ENCODE measurements around the gene ATXN10.

Gene ATXN10

GRCh38 chr22:45860201-45860600, 188.6 kb downstream of the ATXN10 start:
- no peak for DNase-seq (ENCODE audit: low read depth)

GRCh38 chr22:45861259-45861658, 189.6 kb downstream of the ATXN10 start:
- DNase-seq (ENCODE audit: low read depth) = no peak

DNA sequence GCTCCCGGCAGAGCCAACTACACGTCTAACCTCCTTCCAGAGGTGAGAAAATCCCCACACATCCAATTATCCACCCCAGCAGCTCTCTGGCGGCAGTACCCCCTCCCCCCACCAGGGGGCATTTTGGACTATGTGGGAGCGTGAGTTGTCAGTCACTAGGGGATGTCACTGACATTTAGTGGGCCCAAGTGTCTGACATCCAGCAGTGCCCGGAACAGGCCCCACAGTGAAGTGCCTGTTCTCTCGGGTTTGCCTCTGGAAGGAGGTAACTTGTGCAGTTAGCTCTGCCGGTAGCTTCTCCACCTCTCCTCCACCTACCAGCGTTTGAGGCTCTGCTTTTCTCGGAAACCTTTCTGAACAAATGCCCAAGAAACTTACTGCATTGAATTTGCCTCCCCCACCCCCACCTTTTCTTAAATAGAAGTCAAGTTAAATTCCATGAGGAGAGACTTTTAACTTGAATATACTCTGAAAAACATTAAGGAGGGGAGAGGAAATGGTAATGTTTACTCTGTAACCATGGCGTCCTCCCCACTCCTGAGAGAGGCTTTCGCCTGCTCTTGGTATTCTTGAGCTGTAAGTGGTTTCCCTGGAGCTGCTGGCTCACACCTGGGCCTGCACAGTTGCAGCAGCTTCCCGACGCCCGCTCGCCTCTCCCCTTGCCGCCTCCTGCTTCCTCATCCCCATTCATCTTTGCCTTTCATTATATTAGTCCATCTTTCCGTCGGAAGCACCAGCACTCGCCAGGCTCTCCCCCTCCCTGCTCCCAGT, 192.5 kb downstream of the ATXN10 start:
- DNase-seq (ENCODE audit: low read depth) = peak; percentile 62

DNA sequence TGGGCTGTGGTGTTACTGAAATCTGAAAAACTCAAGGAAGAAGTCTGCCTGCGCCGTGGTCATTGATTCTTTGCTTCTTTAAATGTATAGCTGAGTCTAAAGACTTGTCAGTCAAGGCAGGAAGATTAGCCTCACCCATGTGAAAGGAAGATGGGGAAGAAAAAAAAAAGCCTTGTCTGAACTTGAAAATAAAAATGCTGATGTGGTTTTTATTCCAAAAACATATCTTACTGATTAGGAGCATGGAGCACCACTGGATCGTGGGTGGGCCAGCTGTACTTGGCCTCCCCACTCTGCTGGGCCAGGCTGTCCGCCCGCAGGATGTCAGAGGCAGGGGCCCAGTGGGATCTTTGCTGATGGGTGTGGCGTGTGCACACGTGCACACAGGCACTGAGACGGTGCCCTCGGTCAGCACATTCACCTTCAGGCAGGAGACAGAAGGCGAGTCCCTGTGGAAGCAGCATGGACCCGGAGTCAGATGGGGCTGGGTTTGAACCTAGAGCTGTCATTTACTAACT, 193.4 kb downstream of the ATXN10 start:
- no peak for DNase-seq (ENCODE audit: low read depth)

DNA sequence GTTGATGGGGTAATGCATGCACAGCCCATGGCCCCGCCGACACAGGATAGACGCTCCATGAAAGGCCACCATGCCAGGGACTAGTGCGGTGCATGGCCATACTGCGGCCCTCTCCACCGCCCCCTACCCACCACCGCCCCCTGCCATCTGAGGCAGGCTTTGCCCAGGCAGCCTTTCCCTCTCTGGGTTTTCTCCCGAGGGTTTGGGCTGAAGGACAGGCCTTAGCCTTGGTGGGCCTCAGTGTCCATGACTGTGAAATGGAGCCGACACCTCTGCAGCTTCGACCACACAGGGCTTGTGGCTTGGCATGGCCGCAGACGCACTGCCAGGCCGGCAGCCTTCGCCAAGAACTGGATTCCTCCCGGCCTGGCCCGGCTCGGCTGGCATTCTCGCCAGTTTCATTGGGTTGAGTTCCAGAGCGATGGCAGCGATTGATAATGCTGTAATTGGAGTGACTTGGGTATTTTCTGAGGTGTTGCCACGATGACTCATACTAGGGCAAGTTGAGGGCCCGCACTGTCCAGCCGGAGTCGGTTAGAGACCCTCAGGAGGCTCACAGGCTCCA, 194.0 kb downstream of the ATXN10 start:
- DNase-seq (ENCODE audit: low read depth) = no peak

DNA sequence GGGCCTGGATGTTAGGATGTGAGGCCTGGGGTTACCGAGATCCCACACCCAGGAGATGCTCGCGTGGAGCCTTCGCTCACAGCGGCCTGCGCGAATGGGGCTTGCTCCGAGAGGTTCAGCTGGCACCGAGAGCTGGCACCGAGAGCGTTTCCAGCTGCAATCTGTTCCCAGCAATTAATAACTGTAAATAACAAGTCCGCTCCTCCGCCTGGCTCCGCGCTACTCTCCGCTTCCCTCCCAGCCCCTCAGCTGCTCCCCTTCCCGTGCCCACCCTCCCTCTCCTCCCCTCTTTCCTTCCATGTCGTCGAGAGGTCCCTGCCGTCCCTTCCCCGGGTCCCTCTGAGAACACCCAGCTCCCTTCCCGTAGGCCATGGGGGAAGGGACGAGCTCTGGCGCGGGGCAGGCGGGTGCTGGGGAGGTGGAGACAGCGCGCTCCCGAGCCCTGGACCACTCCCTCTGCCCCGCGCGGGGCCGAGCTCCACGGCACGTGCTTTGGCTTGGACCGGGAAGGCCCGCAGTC, 194.6 kb downstream of the ATXN10 start:
- no peak for DNase-seq (ENCODE audit: low read depth)

DNA sequence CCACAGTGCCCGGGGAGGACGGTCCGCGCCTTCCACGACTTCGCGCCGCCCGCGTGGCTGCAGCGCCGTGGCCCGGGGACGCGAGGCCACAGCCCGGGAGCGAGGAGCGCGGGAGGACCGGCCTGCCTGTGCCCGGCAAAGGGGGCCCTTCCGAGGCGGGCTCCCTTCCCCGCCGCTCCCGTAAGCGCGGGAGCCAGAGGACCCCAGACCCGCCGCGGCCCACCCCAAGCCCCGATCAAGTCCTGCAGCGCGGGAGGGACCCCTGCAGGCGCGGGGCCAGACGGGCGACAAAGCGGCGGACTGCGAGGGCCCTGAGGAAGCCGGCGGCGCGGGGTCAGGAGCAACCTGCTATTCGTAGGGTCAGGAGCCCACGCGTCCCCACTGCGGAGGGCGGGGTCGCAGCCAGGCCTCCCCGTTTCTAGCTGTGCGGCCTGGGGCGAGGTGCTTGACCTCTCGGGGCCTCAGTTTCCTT, 195.0 kb downstream of the ATXN10 start:
- DNase-seq (ENCODE audit: low read depth) = no peak

DNA sequence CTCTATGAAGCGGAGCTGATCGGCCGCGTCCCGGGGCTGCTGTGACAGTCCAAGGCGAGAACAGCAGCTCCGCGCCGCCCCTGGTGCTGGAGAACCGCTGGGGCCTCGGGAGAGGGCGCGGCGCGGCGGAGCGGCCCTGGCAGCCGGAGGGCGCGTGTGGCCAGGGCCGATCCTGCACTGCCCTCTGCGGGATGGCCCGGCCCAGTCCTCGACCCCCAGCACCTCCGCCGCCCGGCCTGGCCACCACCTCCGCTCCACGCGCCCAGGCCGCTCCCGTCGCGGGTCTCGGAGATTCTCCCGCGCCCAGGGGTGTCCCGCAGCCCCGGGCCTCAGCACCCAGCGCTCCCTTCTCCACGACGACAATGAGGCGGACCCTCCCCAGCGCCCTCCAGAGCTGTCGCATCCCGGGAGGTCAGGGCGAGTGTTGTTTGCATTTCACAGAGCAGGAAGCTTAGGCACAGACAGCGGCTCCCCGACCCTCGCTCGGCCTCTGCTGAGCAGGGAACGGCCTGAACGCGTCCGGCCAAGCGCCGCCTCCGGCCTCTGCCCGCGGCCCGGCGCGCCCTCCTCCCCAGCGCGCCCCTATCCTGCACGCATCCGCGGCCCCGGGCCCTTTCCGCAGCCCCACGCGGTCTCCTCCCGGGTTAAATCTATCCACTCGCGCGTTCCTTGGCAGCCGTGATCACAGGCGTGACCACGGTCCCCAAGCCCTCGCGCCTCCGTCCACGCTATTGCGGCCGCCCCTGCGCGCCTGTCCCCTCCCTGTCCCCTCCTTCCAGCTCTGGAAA, 195.7 kb downstream of the ATXN10 start:
- DNase-seq (ENCODE audit: low read depth) = no peak

GRCh38 chr22:45867906-45868555, 196.4 kb downstream of the ATXN10 start:
- DNase-seq (ENCODE audit: low read depth) = no peak

DNA sequence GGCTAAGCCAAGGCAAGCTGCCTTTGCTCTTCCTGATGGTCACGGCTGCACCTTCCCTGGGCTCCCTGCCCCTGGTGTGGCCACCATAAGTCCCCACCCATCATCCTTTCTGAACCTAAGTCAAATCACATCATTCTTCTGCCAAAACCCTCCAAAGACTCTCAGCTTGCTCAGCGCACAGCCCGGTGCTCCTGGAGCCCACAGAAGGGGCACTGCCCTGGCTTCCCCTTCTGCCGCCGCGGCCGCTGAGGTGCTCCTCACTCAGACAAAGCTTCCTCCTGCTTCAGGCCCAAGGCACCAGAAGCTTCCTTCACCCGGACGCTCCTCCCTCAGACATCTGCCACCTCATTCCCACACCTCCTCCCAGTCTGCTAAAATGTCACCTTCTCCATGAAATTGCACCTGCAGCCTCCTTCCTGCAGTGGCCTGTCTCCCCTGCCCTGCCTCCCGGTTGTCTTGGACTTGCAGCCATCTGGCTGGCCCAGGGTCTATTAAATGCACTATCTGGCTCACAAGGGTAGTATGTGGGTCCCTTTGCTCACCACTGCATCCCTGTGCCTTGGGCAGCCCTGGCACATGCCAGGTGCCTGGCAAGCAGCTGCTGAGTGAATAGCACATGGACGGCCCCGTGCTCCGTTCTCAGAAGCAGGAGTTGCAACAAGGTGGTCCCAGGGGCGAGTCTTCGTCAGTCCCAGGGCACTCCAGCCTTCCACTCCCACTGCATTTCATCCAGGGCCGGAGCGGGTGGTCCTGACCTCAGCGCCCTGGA, 197.1 kb downstream of the ATXN10 start:
- no peak for DNase-seq (ENCODE audit: low read depth)

DNA sequence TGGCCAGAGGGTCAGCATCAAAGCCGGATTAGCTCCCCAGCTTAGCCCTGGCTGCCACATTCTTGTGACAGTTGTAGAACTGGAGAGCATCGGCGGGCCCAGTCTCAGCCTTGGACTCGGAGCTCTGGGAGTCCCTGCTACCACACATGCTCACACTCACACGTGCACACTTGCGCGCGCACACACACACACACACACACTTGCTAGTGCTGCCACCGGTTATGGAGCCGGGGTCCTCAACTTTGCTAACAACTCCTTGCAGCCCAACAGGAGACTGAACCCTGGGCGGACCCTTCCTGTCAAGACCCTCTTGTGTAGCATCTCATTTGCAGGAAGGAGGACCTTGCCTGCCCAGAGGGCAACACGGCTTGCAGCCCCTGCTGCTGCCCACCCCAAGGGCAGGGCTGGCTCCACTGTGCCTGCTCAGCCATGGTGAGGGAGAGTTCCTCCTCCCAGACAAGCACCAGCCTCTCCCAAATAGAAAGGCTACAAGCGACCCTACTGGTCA, 197.8 kb downstream of the ATXN10 start:
- no peak for DNase-seq (ENCODE audit: low read depth)

DNA sequence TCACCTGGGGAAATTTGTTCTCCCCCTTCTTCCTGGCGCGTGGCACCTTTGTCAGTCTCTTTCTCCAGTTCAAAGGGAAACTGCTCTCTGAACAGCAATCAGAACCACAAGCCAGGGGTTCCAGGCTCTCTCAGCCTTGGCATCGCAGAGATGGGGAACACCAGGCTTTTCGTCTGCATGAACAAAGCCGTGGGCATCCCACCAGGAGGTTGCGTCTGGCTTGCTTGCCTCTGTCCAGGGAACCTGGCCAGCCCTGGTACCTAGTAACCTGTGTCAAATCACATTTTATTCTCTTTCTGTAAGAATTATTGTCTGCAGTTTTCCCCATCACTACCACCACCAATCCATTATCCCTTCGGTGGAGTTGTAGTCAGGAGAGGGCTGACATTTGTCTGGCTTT, 198.4 kb downstream of the ATXN10 start:
- DNase-seq (ENCODE audit: low read depth) = no peak

GRCh38 chr22:45871721-45872120, 200.1 kb downstream of the ATXN10 start:
- no peak for DNase-seq (ENCODE audit: low read depth)

- DNase-seq (ENCODE audit: low read depth) = no peak
Observed at GRCh38 chr22:45872659-45873263, 201.1 kb downstream of the ATXN10 start.

GRCh38 chr22:45876136-45877035, 204.8 kb downstream of the ATXN10 start:
- no peak for DNase-seq (ENCODE audit: low read depth)

GRCh38 chr22:45877036-45877380, 205.4 kb downstream of the ATXN10 start:
- DNase-seq (ENCODE audit: low read depth) = no peak

DNA sequence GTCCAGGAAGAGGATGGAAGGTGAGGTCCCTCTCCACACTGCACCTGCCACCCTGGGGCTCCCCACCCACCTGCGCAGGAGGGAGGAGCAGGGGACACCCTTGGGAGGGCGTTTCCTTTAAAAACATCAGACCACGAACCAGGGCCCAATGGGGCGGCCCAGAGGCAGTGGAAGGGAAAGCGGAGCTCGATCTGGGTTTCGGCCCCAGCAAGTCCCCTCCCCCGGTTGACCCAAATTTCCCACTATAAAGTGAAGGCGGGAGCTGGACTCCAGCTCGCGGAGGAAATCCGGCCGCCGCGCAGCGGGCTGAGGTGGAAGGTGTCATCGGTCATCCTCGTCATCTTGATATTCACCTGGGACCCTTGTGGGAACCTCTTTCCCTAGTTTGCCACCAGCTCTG, 206.0 kb downstream of the ATXN10 start:
- DNase-seq (ENCODE audit: low read depth) = no peak

DNA sequence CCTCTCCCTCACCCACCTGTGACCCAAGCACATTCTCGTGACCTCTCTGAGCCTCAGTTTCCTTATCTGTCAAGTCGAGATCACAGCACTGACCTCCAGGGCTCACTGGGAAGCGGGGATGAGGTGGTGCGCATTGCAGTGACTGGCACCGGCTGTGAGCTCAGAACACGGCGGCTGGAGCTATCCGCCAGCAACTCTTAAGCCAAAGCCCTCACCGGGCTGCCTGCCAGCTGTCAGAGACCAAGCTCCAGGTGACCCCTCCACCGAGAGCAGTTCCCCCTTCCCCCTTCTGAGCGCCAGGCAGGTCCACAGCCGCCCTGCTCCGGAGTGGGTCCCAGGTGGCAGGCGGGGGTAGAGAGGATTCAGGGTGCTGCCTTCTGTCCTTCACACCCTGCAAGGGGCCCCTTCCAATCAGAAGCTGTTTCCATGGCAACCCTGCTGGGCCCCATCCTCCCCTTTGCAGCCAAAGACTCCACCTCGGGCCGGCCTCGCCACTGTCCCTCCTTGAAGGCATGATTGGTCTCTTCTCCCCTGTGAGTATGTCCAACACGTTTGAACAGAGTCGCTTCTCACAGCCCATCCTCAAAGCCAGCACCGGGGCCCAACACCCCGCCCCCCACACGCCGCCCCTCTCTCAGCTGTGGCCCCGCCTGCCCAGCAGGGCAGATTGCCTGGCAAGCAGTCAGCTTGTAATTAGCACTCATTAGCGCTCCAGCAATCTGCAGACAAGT, 206.6 kb downstream of the ATXN10 start:
- no peak for DNase-seq (ENCODE audit: low read depth)

Measured in stimulated activated CD8-positive, alpha-beta memory T cell treated with anti-CD3 and anti-CD28 coated beads, Interleukin-15, amount 100 ng/mL, for 24 hours (primary cell).